HG03460 (cell line): Measurements from ENCODE around the gene MUC6.

Experiments
- ATAC-seq: cut with Tn5 transposase; IDR thresholded peaks from one replicate; pipeline ENCODE4 v1.9.1; 2021; ENCODE audit not compliant: unreplicated experiment

The MUC6 gene

GRCh38 chr11:1009991-1010390 is 26.5 kb downstream of the MUC6 start:
- ATAC-seq, result no peak

- ATAC-seq, result no peak
These were observed 27.1 kb downstream of the MUC6 start for GRCh38 chr11:1009371-1009770.

- no peak for ATAC-seq
These were observed 27.7 kb downstream of the MUC6 start for GRCh38 chr11:1008803-1009145.

GRCh38 chr11:1008001-1008802 is 28.3 kb downstream of the MUC6 start:
- ATAC-seq, result no peak

GRCh38 chr11:1007279-1007678 is 29.2 kb downstream of the MUC6 start:
- no peak for ATAC-seq

- no peak for ATAC-seq
These were observed 29.8 kb downstream of the MUC6 start for GRCh38 chr11:1006762-1007161.

GRCh38 chr11:1005928-1006327 is 30.6 kb downstream of the MUC6 start:
- ATAC-seq, result no peak

- no peak for ATAC-seq
These were observed 33.4 kb downstream of the MUC6 start for GRCh38 chr11:1003159-1003558.

GRCh38 chr11:1002406-1002984 is 34.0 kb downstream of the MUC6 start:
- ATAC-seq, result no peak

- no peak for ATAC-seq
These were observed 34.7 kb downstream of the MUC6 start for GRCh38 chr11:1001617-1002405.

GRCh38 chr11:1000357-1001278 is 35.9 kb downstream of the MUC6 start:
- no peak for ATAC-seq

- ATAC-seq, result no peak
These were observed 37.5 kb downstream of the MUC6 start for GRCh38 chr11:999009-999408.

- no peak for ATAC-seq
These were observed 38.6 kb downstream of the MUC6 start for GRCh38 chr11:997907-998306.

- no peak for ATAC-seq
These were observed 39.8 kb downstream of the MUC6 start for GRCh38 chr11:996681-997080.

GRCh38 chr11:995752-996420 is 40.6 kb downstream of the MUC6 start:
- peak; percentile 61 for ATAC-seq

GRCh38 chr11:995044-995751 is 41.3 kb downstream of the MUC6 start:
- ATAC-seq, result no peak

GRCh38 chr11:993632-994167 is 42.8 kb downstream of the MUC6 start:
- no peak for ATAC-seq

GRCh38 chr11:992577-992976 is 43.9 kb downstream of the MUC6 start:
- no peak for ATAC-seq

GRCh38 chr11:991711-992307 is 44.7 kb downstream of the MUC6 start:
- ATAC-seq, result no peak
